ENCODE measurements around the gene KCNH1.

Gene KCNH1

DNA sequence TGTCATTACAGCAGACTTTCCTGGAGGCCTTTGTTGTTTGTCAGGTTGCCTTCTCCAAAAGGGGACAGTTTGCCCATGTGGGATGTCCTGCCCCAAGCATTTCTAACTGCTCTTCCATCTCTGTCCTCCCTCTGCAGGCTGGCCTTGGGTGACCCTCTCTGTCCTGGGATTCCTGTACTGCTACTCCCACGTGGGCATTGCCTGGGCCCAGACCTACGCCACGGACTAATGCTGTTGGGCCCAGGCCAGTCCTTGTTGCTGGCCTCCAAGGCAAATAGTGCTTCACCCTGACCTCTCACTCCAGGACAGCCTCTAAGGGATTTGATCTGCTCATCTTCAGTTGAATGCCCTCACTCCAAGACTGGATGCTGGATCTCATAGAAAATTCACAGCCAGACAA is 459.8 kb downstream of the KCNH1 start:
- no peak overlapping the region for H3K23ac ChIP-seq (ENCODE audit: low read depth, low read length, poor library complexity)
- no peak overlapping the region for H3K27ac ChIP-seq (replicated peaks; ENCODE audit: low read length)
- no peaks in the 10 kb centered on the region for H3K36me3 ChIP-seq (replicated peaks in 1 of 2; ENCODE audit: control insufficient read depth in 2 of 2, insufficient read depth in 2 of 2, low read length in 2 of 2)
- no peak overlapping the region for H3K4ac ChIP-seq (ENCODE audit: low read length)
- no peaks in the 10 kb centered on the region for H3K27me3 ChIP-seq (ENCODE audit: control insufficient read depth in 3 of 3, insufficient read depth in 3 of 3, low read depth in 1 of 3, low read length in 3 of 3)
- no peak for DNase-seq (ENCODE audit: low spot score)
- no peak overlapping the region for H2BK12ac ChIP-seq (ENCODE audit: low read length)
- H3K4me3 ChIP-seq (ENCODE audit: low read length in 2 of 2), result no peak overlapping the region
- no peak overlapping the region for H4K8ac ChIP-seq (ENCODE audit: low read depth, low read length)
- H2BK5ac ChIP-seq (ENCODE audit: low read length), result no peak overlapping the region
- no peak overlapping the region for H3K9ac ChIP-seq (ENCODE audit: low read depth, low read length, poor library complexity)
- no peak overlapping the region for H2AFZ ChIP-seq (ENCODE audit: low read length)
- no peak overlapping the region for H3K18ac ChIP-seq (ENCODE audit: low read length)
- H4K91ac ChIP-seq (ENCODE audit: low read depth, low read length, poor library complexity), result no peak overlapping the region
- no CpG with 5 or more reads among the region's 3 CpGs for WGBS, 2 donors (ENCODE audit: extremely low coverage in 2 of 2, insufficient read length in 2 of 2, insufficient replicate concordance in 1 of 2)
- H3K9me3 ChIP-seq (replicated peaks in 1 of 2; ENCODE audit: control insufficient read depth in 2 of 2, insufficient read depth in 1 of 2, low read depth in 1 of 2, low read length in 2 of 2), result no peaks in the 10 kb centered on the region
- H3K4me2 ChIP-seq (ENCODE audit: insufficient read depth, low read length, poor library complexity, severe bottlenecking), result no peak overlapping the region
- no peak overlapping the region for H2AK5ac ChIP-seq (ENCODE audit: low read depth, low read length)
- no peak overlapping the region for H3K14ac ChIP-seq (ENCODE audit: low read length)
- no peak overlapping the region for H2BK120ac ChIP-seq (ENCODE audit: low read depth, low read length)
- no peak overlapping the region for H2BK15ac ChIP-seq (ENCODE audit: low read length)
- peaks cover 0 to 4% of the 10 kb centered on the region in 2 donors for H3K4me1 ChIP-seq (ENCODE audit: control insufficient read depth in 2 of 2, insufficient read depth in 1 of 2, low read depth in 1 of 2, low read length in 2 of 2)
- no peaks in the 10 kb centered on the region for H3K79me1 ChIP-seq (ENCODE audit: low read depth, low read length)

DNA sequence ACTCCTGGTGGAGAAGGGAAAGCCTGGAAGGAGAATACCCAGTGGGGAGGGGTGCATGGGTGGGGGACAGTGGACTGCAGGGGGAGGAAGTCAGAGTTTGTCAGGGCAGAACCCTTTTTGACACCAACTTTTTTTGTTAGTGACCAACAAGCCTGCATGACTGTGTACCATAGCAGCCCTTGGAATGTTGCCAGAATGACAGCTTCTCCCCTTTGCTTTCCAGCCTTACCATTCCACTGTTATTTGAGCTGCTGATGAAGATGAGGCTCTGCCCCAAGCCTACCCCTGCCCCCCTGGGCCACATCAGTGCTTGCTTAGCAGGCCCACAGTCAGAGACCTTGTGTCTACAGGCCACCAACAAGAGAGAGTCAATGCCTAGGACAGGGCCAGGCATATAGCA is 464.0 kb downstream of the KCNH1 start:
- Histone ChIP-seq H3K4me2 (ENCODE audit: insufficient read depth, low read length, poor library complexity, severe bottlenecking) (no peak overlapping the region), H3K27me3 (ENCODE audit: control insufficient read depth in 3 of 3, insufficient read depth in 3 of 3, low read depth in 1 of 3, low read length in 3 of 3) (no peaks in the 10 kb centered on the region), H3K27ac (replicated peaks; ENCODE audit: low read length) (no peak overlapping the region), H3K18ac (ENCODE audit: low read length) (no peak overlapping the region), H3K23ac (ENCODE audit: low read depth, low read length, poor library complexity) (no peak overlapping the region), H2AFZ (ENCODE audit: low read length) (no peak overlapping the region), H2BK15ac (ENCODE audit: low read length) (no peak overlapping the region), H2AK5ac (ENCODE audit: low read depth, low read length) (no peak overlapping the region), H3K9ac (ENCODE audit: low read depth, low read length, poor library complexity) (no peak overlapping the region), H2BK120ac (ENCODE audit: low read depth, low read length) (no peak overlapping the region), H3K4me1 (ENCODE audit: control insufficient read depth in 2 of 2, insufficient read depth in 1 of 2, low read depth in 1 of 2, low read length in 2 of 2) (peaks cover 0 to 4% of the 10 kb centered on the region in 2 donors), H3K14ac (ENCODE audit: low read length) (no peak overlapping the region), H2BK12ac (ENCODE audit: low read length) (no peak overlapping the region), H3K9me3 (replicated peaks in 1 of 2; ENCODE audit: control insufficient read depth in 2 of 2, insufficient read depth in 1 of 2, low read depth in 1 of 2, low read length in 2 of 2) (no peaks in the 10 kb centered on the region), H3K79me1 (ENCODE audit: low read depth, low read length) (no peaks in the 10 kb centered on the region), H4K8ac (ENCODE audit: low read depth, low read length) (no peak overlapping the region), H4K91ac (ENCODE audit: low read depth, low read length, poor library complexity) (no peak overlapping the region), H3K4me3 (ENCODE audit: low read length in 2 of 2) (no peak overlapping the region), H2BK5ac (ENCODE audit: low read length) (no peak overlapping the region), H3K36me3 (replicated peaks in 1 of 2; ENCODE audit: control insufficient read depth in 2 of 2, insufficient read depth in 2 of 2, low read length in 2 of 2) (no peaks in the 10 kb centered on the region), H3K4ac (ENCODE audit: low read length) (no peak overlapping the region)
- DNase-seq (ENCODE audit: low spot score), result no peak

DNA sequence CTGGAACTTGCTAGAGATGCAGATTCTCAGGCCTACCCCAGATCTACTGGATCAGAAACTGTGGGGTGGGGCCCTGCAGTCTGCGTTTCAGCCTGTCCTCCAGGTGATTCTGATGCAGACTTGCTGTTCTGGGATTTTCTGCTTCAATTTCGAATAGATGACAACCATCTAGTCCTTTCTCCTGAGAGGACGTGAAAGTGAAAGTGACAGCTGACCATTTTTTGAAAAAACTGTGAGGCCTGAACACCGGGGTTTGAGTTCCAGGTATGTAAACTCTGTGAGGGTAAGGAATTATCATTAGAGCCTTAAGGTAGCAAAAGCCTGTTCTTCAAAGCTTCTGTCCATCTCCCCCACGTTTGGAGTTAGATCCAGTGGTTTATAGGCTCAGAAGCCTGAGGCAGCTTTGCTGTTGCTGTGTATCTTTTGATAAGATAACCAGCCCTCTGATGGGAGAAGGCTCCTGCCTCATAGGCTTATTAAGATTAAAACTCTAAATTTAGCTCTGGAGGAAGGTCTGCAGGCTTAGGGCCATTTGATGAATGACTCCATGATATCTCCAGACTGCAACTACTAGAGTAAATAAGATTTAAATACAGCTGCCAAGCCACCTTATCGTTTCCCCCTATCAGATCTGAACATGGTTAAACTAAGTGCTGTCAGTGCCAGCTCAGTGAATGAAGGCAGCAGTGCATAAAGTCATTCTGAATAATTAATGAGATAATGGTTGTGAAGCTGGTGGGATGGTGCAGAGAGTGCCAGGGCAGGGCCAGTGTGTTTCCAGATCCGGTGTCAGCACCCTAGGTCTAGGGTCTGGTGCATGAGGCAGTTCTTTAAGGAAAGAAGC is 470.0 kb downstream of the KCNH1 start:
- Histone ChIP-seq H3K79me1 (ENCODE audit: low read depth, low read length) (no peaks in the 10 kb centered on the region), H3K9me3 (replicated peaks in 1 of 2; ENCODE audit: control insufficient read depth in 2 of 2, insufficient read depth in 1 of 2, low read depth in 1 of 2, low read length in 2 of 2) (no peaks in the 10 kb centered on the region), H2BK120ac (ENCODE audit: low read depth, low read length) (no peak overlapping the region), H2BK5ac (ENCODE audit: low read length) (no peak overlapping the region), H3K4ac (ENCODE audit: low read length) (no peak overlapping the region), H3K18ac (ENCODE audit: low read length) (no peak overlapping the region), H3K27ac (replicated peaks; ENCODE audit: low read length) (no peak overlapping the region), H3K23ac (ENCODE audit: low read depth, low read length, poor library complexity) (no peak overlapping the region), H3K4me1 (ENCODE audit: control insufficient read depth in 2 of 2, insufficient read depth in 1 of 2, low read depth in 1 of 2, low read length in 2 of 2) (peaks cover 0 to 3% of the 10 kb centered on the region in 2 donors), H2BK15ac (ENCODE audit: low read length) (no peak overlapping the region), H2AK5ac (ENCODE audit: low read depth, low read length) (no peak overlapping the region), H3K14ac (ENCODE audit: low read length) (no peak overlapping the region), H3K4me3 (ENCODE audit: low read length in 2 of 2) (no peak overlapping the region), H3K4me2 (ENCODE audit: insufficient read depth, low read length, poor library complexity, severe bottlenecking) (no peak overlapping the region), H4K8ac (ENCODE audit: low read depth, low read length) (no peak overlapping the region), H2BK12ac (ENCODE audit: low read length) (no peak overlapping the region), H3K27me3 (ENCODE audit: control insufficient read depth in 3 of 3, insufficient read depth in 3 of 3, low read depth in 1 of 3, low read length in 3 of 3) (no peaks in the 10 kb centered on the region), H3K9ac (ENCODE audit: low read depth, low read length, poor library complexity) (no peak overlapping the region), H2AFZ (ENCODE audit: low read length) (no peak overlapping the region), H3K36me3 (replicated peaks in 1 of 2; ENCODE audit: control insufficient read depth in 2 of 2, insufficient read depth in 2 of 2, low read length in 2 of 2) (no peaks in the 10 kb centered on the region), H4K91ac (ENCODE audit: low read depth, low read length, poor library complexity) (no peak overlapping the region)
- DNase-seq (ENCODE audit: low spot score), result no peak
- no CpG with 5 or more reads among the region's 7 CpGs for WGBS, 2 donors (ENCODE audit: extremely low coverage in 2 of 2, insufficient read length in 2 of 2, insufficient replicate concordance in 1 of 2)

DNA sequence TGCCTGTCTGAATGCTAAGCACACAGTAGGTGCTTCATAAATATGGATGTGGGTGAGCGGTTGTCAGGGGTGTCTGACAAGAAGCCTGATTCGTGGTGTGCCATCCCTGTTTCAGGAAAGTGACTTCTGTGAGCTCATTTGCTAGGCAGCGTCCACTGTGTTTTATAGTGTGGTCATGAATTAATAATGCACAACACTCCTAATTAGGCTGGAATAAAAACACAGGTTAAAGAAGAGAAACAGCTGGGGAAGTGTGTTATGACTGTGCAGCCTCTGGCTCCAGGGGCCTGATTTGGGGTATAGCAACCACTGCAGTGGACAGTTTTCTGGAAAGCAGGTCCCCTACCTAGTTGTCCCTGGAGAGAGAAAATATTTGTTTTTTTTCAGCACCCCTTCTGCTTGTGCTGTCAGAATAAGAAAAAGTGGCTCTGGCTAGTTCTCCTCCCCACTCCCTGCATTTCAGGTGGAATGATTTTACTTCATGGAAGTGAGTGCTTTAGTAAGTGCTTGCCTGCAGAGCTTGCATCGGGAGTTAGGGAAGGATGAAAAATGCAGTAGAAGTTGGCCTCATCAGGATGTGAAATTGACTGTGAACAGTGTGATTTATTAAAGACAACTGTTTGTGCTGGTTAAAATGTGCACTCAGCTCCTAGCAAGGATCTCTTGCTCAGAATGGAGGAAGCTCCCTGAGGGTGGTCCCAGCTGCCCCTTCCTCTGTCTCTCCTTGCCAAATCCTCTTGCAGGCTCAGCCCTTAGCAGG is 471.5 kb downstream of the KCNH1 start:
- Histone ChIP-seq H3K9ac (ENCODE audit: low read depth, low read length, poor library complexity) (no peak overlapping the region), H2BK120ac (ENCODE audit: low read depth, low read length) (no peak overlapping the region), H3K27me3 (ENCODE audit: control insufficient read depth in 3 of 3, insufficient read depth in 3 of 3, low read depth in 1 of 3, low read length in 3 of 3) (no peaks in the 10 kb centered on the region), H4K91ac (ENCODE audit: low read depth, low read length, poor library complexity) (no peak overlapping the region), H3K27ac (replicated peaks; ENCODE audit: low read length) (no peak overlapping the region), H3K4me3 (ENCODE audit: low read length in 2 of 2) (no peak overlapping the region), H2BK12ac (ENCODE audit: low read length) (no peak overlapping the region), H3K4me1 (ENCODE audit: control insufficient read depth in 2 of 2, insufficient read depth in 1 of 2, low read depth in 1 of 2, low read length in 2 of 2) (peaks cover 0 to 3% of the 10 kb centered on the region in 2 donors), H3K4me2 (ENCODE audit: insufficient read depth, low read length, poor library complexity, severe bottlenecking) (no peak overlapping the region), H2BK15ac (ENCODE audit: low read length) (no peak overlapping the region), H3K18ac (ENCODE audit: low read length) (no peak overlapping the region), H2AK5ac (ENCODE audit: low read depth, low read length) (no peak overlapping the region), H4K8ac (ENCODE audit: low read depth, low read length) (no peak overlapping the region), H3K36me3 (replicated peaks in 1 of 2; ENCODE audit: control insufficient read depth in 2 of 2, insufficient read depth in 2 of 2, low read length in 2 of 2) (no peaks in the 10 kb centered on the region), H3K4ac (ENCODE audit: low read length) (no peak overlapping the region), H2AFZ (ENCODE audit: low read length) (no peak overlapping the region), H2BK5ac (ENCODE audit: low read length) (no peak overlapping the region), H3K23ac (ENCODE audit: low read depth, low read length, poor library complexity) (no peak overlapping the region), H3K79me1 (ENCODE audit: low read depth, low read length) (no peaks in the 10 kb centered on the region), H3K9me3 (replicated peaks in 1 of 2; ENCODE audit: control insufficient read depth in 2 of 2, insufficient read depth in 1 of 2, low read depth in 1 of 2, low read length in 2 of 2) (no peaks in the 10 kb centered on the region), H3K14ac (ENCODE audit: low read length) (no peak overlapping the region)
- no peak for DNase-seq (ENCODE audit: low spot score)
- WGBS, 2 donors (ENCODE audit: extremely low coverage in 2 of 2, insufficient read length in 2 of 2, insufficient replicate concordance in 1 of 2), result no CpG with 5 or more reads among the region's 4 CpGs

Data from neuronal stem cell (in vitro differentiated cells).